ENCODE data around the gene CHSY3. TPM values are rescaled to one million over a fixed set of nuclear protein-coding genes. Genes with fewer than 3 reads are reported as not detected.

CHSY3 gene
- total RNA-seq, 2 donors from 2014 or later, result 1.2 to 2.0 TPM

GRCh38 chr5:130116972-130117371 is 212.7 kb downstream of the CHSY3 start:
- WGBS, 2 experiments (ENCODE audit: insufficient coverage in 1 of 2, insufficient read length in 1 of 2), result 89 to 92% methylated on average over 1 of the region's 1 CpG
- Histone ChIP-seq H3K4me3 (ENCODE audit: low read length) (no peak overlapping the region), H3K9ac (ENCODE audit: extremely low read depth, low read length, poor library complexity, severe bottlenecking) (no peak overlapping the region), H3K4me1 (ENCODE audit: control insufficient read depth, insufficient read depth, low read length) (no peaks in the 10 kb centered on the region), H3K9me3 (ENCODE audit: control insufficient read depth, low read length) (no peaks in the 10 kb centered on the region), H3K27ac (ENCODE audit: low read depth, low read length) (no peak overlapping the region), H3K36me3 (ENCODE audit: control insufficient read depth, insufficient read depth, low read length) (no peaks in the 10 kb centered on the region), H3K27me3 (ENCODE audit: control insufficient read depth, insufficient read depth, low read length, poor library complexity, severe bottlenecking) (no peaks in the 10 kb centered on the region)
- DNase-seq, result peak; percentile 51
- H3K4me1 Mint-ChIP-seq, result no peaks in the 10 kb centered on the region
- no peaks in the 10 kb centered on the region for H3K36me3 Mint-ChIP-seq (ENCODE audit: low read depth)
- no peaks in the 10 kb centered on the region for H3K9me3 Mint-ChIP-seq
- no peaks in the 10 kb centered on the region for H3K27me3 Mint-ChIP-seq (ENCODE audit: insufficient read depth)
- TF ChIP-seq CTCF (conservative IDR thresholded peaks at IDR 0.05), result no peak
- H3K27ac Mint-ChIP-seq, result no peak overlapping the region
- no peak overlapping the region for H3K4me3 Mint-ChIP-seq

DNA sequence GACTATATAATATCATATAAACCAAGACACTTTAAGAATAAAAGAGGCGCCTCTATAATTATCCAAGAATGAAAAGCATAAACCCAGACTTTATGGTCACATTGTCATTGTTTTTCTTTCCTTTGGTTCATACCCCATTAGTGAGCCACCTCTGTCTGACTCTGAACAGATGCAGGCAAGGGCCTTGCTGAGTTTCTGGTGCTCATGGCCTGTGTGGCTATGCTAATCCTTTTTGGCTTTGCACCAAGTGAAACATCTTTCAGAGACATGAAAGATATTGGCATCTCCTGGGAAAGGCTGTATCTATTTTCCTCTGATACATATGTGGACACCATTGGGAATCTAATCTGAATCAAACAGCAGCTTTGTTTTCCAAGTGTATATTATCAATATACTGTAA is 222.5 kb downstream of the CHSY3 start:
- no peak overlapping the region for H3K27ac ChIP-seq (ENCODE audit: low read depth, low read length)
- H3K36me3 Mint-ChIP-seq (ENCODE audit: low read depth), result no peaks in the 10 kb centered on the region
- 90% methylated on average over 1 of the region's 1 CpG; no CpG with 5 or more reads in 1 of the 2 experiments for WGBS, 2 experiments (ENCODE audit: insufficient coverage in 1 of 2, insufficient read length in 1 of 2)

DNA sequence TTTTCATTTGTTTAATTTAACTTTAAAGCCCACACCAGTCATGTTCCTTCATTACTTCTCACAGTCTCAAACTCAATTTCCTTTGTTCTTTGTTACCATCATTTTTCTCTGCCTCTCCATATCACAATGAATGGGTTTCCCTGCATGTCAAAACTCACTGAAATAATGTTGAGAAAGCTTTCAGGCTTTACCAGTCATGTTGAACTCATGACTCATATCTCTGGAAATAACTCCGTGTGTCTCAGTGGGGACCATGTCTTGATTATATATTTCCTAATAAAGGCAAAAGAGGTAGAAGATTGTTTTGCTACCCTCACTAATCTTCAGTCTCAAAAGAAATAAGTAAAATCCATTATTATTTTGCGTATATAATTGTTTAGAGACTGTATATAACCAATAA is 231.2 kb downstream of the CHSY3 start:
- Histone ChIP-seq H3K4me1 (ENCODE audit: control insufficient read depth, insufficient read depth, low read length) (no peaks in the 10 kb centered on the region), H3K27me3 (ENCODE audit: control insufficient read depth, insufficient read depth, low read length, poor library complexity, severe bottlenecking) (no peaks in the 10 kb centered on the region), H3K36me3 (ENCODE audit: control insufficient read depth, insufficient read depth, low read length) (no peaks in the 10 kb centered on the region), H3K4me3 (ENCODE audit: low read length) (no peak overlapping the region), H3K9ac (ENCODE audit: extremely low read depth, low read length, poor library complexity, severe bottlenecking) (no peak overlapping the region), H3K27ac (ENCODE audit: low read depth, low read length) (no peak overlapping the region), H3K9me3 (ENCODE audit: control insufficient read depth, low read length) (no peaks in the 10 kb centered on the region)
- 82% methylated on average over 1 of the region's 2 CpGs; no CpG with 5 or more reads in 1 of the 2 experiments for WGBS, 2 experiments (ENCODE audit: insufficient coverage in 1 of 2, insufficient read length in 1 of 2)
- H3K9me3 Mint-ChIP-seq, result no peaks in the 10 kb centered on the region
- no peak overlapping the region for H3K4me3 Mint-ChIP-seq
- no peaks in the 10 kb centered on the region for H3K4me1 Mint-ChIP-seq
- H3K27ac Mint-ChIP-seq, result no peak overlapping the region
- TF ChIP-seq CTCF (conservative IDR thresholded peaks at IDR 0.05), result no peak
- no peak for DNase-seq
- no peaks in the 10 kb centered on the region for H3K27me3 Mint-ChIP-seq (ENCODE audit: insufficient read depth)
- H3K36me3 Mint-ChIP-seq (ENCODE audit: low read depth), result no peaks in the 10 kb centered on the region

More for the DNA sequence above, 222.5 kb downstream of the CHSY3 start:
- no peak for DNase-seq
- no peak overlapping the region for H3K27ac Mint-ChIP-seq
- TF ChIP-seq CTCF (conservative IDR thresholded peaks at IDR 0.05), result no peak
- no peaks in the 10 kb centered on the region for H3K9me3 Mint-ChIP-seq
- Histone ChIP-seq H3K9me3 (ENCODE audit: control insufficient read depth, low read length) (no peaks in the 10 kb centered on the region), H3K27me3 (ENCODE audit: control insufficient read depth, insufficient read depth, low read length, poor library complexity, severe bottlenecking) (no peaks in the 10 kb centered on the region), H3K4me1 (ENCODE audit: control insufficient read depth, insufficient read depth, low read length) (no peaks in the 10 kb centered on the region), H3K9ac (ENCODE audit: extremely low read depth, low read length, poor library complexity, severe bottlenecking) (no peak overlapping the region), H3K4me3 (ENCODE audit: low read length) (no peak overlapping the region), H3K36me3 (ENCODE audit: control insufficient read depth, insufficient read depth, low read length) (no peaks in the 10 kb centered on the region)
- H3K4me3 Mint-ChIP-seq, result no peak overlapping the region
- no peaks in the 10 kb centered on the region for H3K27me3 Mint-ChIP-seq (ENCODE audit: insufficient read depth)
- H3K4me1 Mint-ChIP-seq, result no peaks in the 10 kb centered on the region

Data from endodermal cell (in vitro differentiated cells).